PC-3 (cell line): Measurements from ENCODE around the gene TMEM107.

Source experiments
- EZH2 ChIP-seq: fragments of 300-600 bp; sonication (generic); IDR thresholded peaks from one replicate; pipeline ENCODE4 v1.6.1; 2017; ENCODE audit warnings: antibody characterized with exemption, mild to moderate bottlenecking, low read length; ENCODE audit not compliant: unreplicated experiment
- EZH2phosphoT487 ChIP-seq: fragments of 300-600 bp; sonication (generic); IDR thresholded peaks from 2 replicates; pipeline ENCODE4 v1.6.1; 2018; ENCODE audit warnings: mild to moderate bottlenecking, antibody characterized with exemption, low read length, borderline replicate concordance
- TF ChIP-seq, protein P1 (sequence below): fragments of 300-600 bp; sonication (generic); conservative IDR thresholded peaks from 2 replicates; pipeline ENCODE4 v1.5.1; 2017; ENCODE audit warnings: antibody characterized with exemption, low read depth, mild to moderate bottlenecking, low read length

DNA sequence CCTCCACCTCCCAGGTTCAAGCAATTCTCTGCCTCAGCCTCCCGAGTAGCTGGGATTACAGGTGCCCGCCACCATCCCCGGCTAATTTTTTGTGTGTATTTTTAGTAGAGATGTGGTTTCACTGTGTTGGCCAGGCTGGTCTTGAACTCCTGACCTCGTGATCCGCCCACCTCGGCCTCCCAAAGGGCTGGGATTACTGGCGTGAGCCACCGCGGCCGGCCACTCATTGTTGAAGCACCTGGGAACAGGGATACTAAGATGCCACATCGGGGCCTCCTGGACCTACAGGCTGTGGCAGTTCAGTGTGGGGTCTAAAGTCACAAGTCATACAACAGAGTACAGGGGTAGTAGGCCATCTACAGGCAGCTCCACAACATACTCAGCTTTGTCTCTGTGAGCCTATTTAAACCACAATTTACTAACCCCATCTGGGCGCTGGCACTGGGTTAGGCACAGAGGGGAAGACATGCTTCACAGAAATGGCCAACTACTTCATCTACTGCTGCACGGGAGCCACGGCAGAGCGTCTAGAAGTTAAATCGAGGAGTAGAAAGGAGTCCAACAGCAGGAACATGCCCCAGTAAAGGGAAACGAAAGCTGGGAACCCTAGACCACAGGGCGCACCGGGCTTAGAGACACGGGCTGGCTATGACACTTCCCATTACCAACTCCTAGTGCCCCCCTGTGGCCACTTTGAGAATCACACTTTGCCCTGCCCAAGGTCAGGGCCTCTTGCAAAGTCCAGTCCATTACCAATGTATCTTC lies 17.7 kb downstream of the TMEM107 start:
- TF ChIP-seq, protein P1, sequence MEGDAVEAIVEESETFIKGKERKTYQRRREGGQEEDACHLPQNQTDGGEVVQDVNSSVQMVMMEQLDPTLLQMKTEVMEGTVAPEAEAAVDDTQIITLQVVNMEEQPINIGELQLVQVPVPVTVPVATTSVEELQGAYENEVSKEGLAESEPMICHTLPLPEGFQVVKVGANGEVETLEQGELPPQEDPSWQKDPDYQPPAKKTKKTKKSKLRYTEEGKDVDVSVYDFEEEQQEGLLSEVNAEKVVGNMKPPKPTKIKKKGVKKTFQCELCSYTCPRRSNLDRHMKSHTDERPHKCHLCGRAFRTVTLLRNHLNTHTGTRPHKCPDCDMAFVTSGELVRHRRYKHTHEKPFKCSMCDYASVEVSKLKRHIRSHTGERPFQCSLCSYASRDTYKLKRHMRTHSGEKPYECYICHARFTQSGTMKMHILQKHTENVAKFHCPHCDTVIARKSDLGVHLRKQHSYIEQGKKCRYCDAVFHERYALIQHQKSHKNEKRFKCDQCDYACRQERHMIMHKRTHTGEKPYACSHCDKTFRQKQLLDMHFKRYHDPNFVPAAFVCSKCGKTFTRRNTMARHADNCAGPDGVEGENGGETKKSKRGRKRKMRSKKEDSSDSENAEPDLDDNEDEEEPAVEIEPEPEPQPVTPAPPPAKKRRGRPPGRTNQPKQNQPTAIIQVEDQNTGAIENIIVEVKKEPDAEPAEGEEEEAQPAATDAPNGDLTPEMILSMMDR: peak; percentile 73
- TF ChIP-seq EZH2: no peak
- TF ChIP-seq EZH2phosphoT487: no peak
